K562 (cell line): ENCODE measurements around the gene ACTR3. TPM values are rescaled to one million over a fixed set of nuclear protein-coding genes. Genes with fewer than 3 reads are reported as not detected.

Experiments used
- ATAC-seq: fragments of 200-7000 bp; cut with Tn5 transposase; 3 replicates; pipeline ENCODE4 v1.9.1; 2020; ENCODE audit warnings: moderate library complexity
- BruUV-seq: library from RNA; stranded (reverse); fragments of 400-500 nt; replicated peaks from 2 replicates; lab custom pipeline; 2021; lab: Mats Ljungman, UMichigan
- CTCF ChIA-PET: fragments of 300-600 bp; formaldehyde crosslinking; extraction: SDS; loops from one replicate; lab custom pipeline; 2021; ENCODE audit warnings: low intra/inter-chr PET ratio; lab: Yijun Ruan, JAX
- POLR2A ChIA-PET: fragments of 300-600, 350-650 bp; sonication (Branson Sonifier 250); formaldehyde crosslinking; extraction: SDS; loops from one replicate; lab custom pipeline; 2021; ENCODE audit warnings: antibody characterized with exemption, inconsistent platforms; lab: Yijun Ruan, JAX
- DNase-seq, 4 experiments: peaks; one replicate each; pipeline versions ENCODE4 v3.0.0 to v3.0.0-alpha.2; 2011 to 2018; ENCODE audit warnings: low spot score in 3 of 4, mixed read lengths in 3 of 4; ENCODE audit errors: extremely low read depth in 1 of 4
- FAIRE-seq: peaks from 2 replicates; lab custom pipeline; 2011; peaks lifted over from hg19 to GRCh38; lab: Jason Lieb, UNC
- H2AFZ ChIP-seq: 2 replicates; pipeline ENCODE4 v1.6.0; 2011; ENCODE audit warnings: low read depth, low read length, control low read depth, inconsistent platforms
- H3K27ac ChIP-seq: fragments of 200-600 bp; 3 replicates; pipeline ENCODE4 v1.8.0; 2011; ENCODE audit warnings: low read depth, mild to moderate bottlenecking, control low read depth, inconsistent platforms, low read length, moderate library complexity, mixed read lengths; ENCODE audit errors: extremely low read depth
- H3K27me3 ChIP-seq, 2 experiments: fragments of 300-600 bp in 1 of 2; 2 replicates in 1 of 2; 3 replicates in 1 of 2; pipeline versions ENCODE4 v1.6.0 to v1.8.0; 2011; ENCODE audit warnings: inconsistent platforms in 2 of 2, low read length in 2 of 2, mild to moderate bottlenecking in 1 of 2, mixed read lengths in 1 of 2, moderate library complexity in 1 of 2; ENCODE audit not compliant: control insufficient read depth in 2 of 2, insufficient read depth in 2 of 2
- H3K36me3 ChIP-seq: fragments of 300-600 bp; 3 replicates; pipeline ENCODE4 v1.8.0; 2011; ENCODE audit warnings: mild to moderate bottlenecking, low read length, inconsistent platforms; ENCODE audit not compliant: control insufficient read depth, insufficient read depth
- H3K4me1 ChIP-seq, 2 experiments: fragments of 200-600 bp in 1 of 2; replicated peaks in 1 of 2; 2 replicates in 1 of 2; 3 replicates in 1 of 2; pipeline versions ENCODE4 v1.5.1 to v1.8.0; 2011; ENCODE audit warnings: inconsistent platforms in 2 of 2, low read length in 2 of 2, mild to moderate bottlenecking in 1 of 2, mixed read lengths in 1 of 2, moderate library complexity in 1 of 2; ENCODE audit not compliant: control insufficient read depth in 2 of 2, insufficient read depth in 2 of 2
- H3K4me2 ChIP-seq: 2 replicates; pipeline ENCODE4 v1.6.1; 2011; ENCODE audit warnings: low read length, control low read depth, inconsistent platforms, mixed read lengths; ENCODE audit not compliant: insufficient read depth
- H3K4me3 ChIP-seq: fragments of 200-600 bp; sonication (generic), shearing (Covaris generic); 2 replicates; pipeline ENCODE4 v1.5.1; 2016; ENCODE audit warnings: control low read depth, inconsistent platforms
- H3K79me2 ChIP-seq: fragments of 200-600 bp; 3 replicates; pipeline ENCODE4 v1.8.0; 2011; ENCODE audit warnings: low read length, inconsistent platforms; ENCODE audit not compliant: control insufficient read depth, insufficient read depth
- H3K9ac ChIP-seq, 2 experiments: 2 replicates each; pipeline versions ENCODE4 v1.6.0 to v1.6.1; 2011; ENCODE audit warnings: low read depth in 2 of 2, low read length in 2 of 2, control low read depth in 1 of 2, inconsistent platforms in 1 of 2, mild to moderate bottlenecking in 1 of 2, mixed read lengths in 1 of 2; ENCODE audit not compliant: insufficient read depth in 1 of 2
- H3K9me1 ChIP-seq: one replicate; pipeline ENCODE4 v1.6.0; 2011; ENCODE audit warnings: inconsistent platforms, mild to moderate bottlenecking, low read length, moderate library complexity; ENCODE audit not compliant: control insufficient read depth, insufficient read depth
- H3K9me3 ChIP-seq: replicated peaks from 2 replicates; pipeline ENCODE4 v1.5.1; 2011; ENCODE audit warnings: low read depth, low read length, inconsistent platforms; ENCODE audit not compliant: control insufficient read depth, insufficient read depth
- H4K20me1 ChIP-seq: replicated peaks from 2 replicates; pipeline ENCODE4 v1.6.1; 2011; ENCODE audit warnings: low read length, inconsistent platforms, mixed read lengths; ENCODE audit not compliant: control insufficient read depth, insufficient read depth
- CBX1 ChIP-seq: sonication (generic); IDR thresholded peaks from 2 replicates; pipeline ENCODE4 v1.6.1; 2016; ENCODE audit warnings: antibody characterized with exemption, low read depth, mild to moderate bottlenecking
- ESRRB ChIP-seq: fragments of 250-450 bp; sonication (Bioruptor Pico); IDR thresholded peaks from 2 replicates; pipeline ENCODE4 v1.5.0; 2020; ENCODE audit warnings: mild to moderate bottlenecking, moderate library complexity, borderline replicate concordance
- HLTF ChIP-seq: fragments of 450-650 bp; IDR thresholded peaks from 2 replicates; pipeline ENCODE4 v1.6.1; 2016
- HNRNPLL ChIP-seq: fragments of 200-400 bp; formaldehyde crosslinking; IDR thresholded peaks from 2 replicates; pipeline ENCODE4 v1.6.1; 2017; ENCODE audit warnings: low read length, low read depth, mild to moderate bottlenecking; ENCODE audit not compliant: poor library complexity, severe bottlenecking
- KLF1 ChIP-seq: fragments of 450-650 bp; IDR thresholded peaks from 2 replicates; pipeline ENCODE4 v1.6.1; 2016; ENCODE audit warnings: missing genetic modification characterization, missing compliant biosample characterization
- MCM2 ChIP-seq: fragments of 450-650 bp; IDR thresholded peaks from 2 replicates; pipeline ENCODE4 v1.6.1; 2017; ENCODE audit warnings: low read depth, mild to moderate bottlenecking
- NR2C2 ChIP-seq, 2 experiments: fragments of 200-800 bp in 1 of 2; sonication (Bioruptor generic) in 1 of 2; sonication (generic) in 1 of 2; formaldehyde crosslinking in 1 of 2; IDR thresholded peaks; 2 replicates each; pipeline versions ENCODE4 v1.6.1 to v1.8.0; 2016 to 2022; ENCODE audit warnings: mild to moderate bottlenecking in 1 of 2, missing compliant biosample characterization in 1 of 2, missing genetic modification characterization in 1 of 2, missing genetic modification reagents in 1 of 2
- POLR2H ChIP-seq: IDR thresholded peaks from 2 replicates; pipeline ENCODE4 v1.6.1; 2016; ENCODE audit warnings: missing genetic modification characterization, low read depth, mild to moderate bottlenecking, control low read depth, missing compliant biosample characterization, moderate library complexity
- SAFB ChIP-seq: fragments of 200-400 bp; formaldehyde crosslinking; IDR thresholded peaks from 2 replicates; pipeline ENCODE4 v1.6.1; 2017; ENCODE audit warnings: low read depth, low read length, borderline replicate concordance
- TAF9B ChIP-seq: fragments of 450-650 bp; IDR thresholded peaks from 2 replicates; pipeline ENCODE4 v1.6.1; 2018; ENCODE audit warnings: mild to moderate bottlenecking; ENCODE audit not compliant: partially characterized antibody
- THRA ChIP-seq: fragments of 450-650 bp; IDR thresholded peaks from 2 replicates; pipeline ENCODE4 v1.6.1; 2017; ENCODE audit warnings: mild to moderate bottlenecking, moderate library complexity
- ZNF584 ChIP-seq: fragments of 200-800 bp; sonication (Bioruptor generic); IDR thresholded peaks from 2 replicates; pipeline ENCODE4 v1.6.1; 2016; ENCODE audit warnings: low read depth, mild to moderate bottlenecking, missing genetic modification characterization, missing compliant biosample characterization
- ZNF717 ChIP-seq: fragments of 250-450 bp; sonication (Bioruptor Pico); IDR thresholded peaks from 2 replicates; pipeline ENCODE4 v1.5.0; 2021
- WGBS: fragments of 100-300 bp; shearing (Covaris generic); methylation state at CpG from one replicate; pipeline ENCODE4 v1.1.6; 2016; ENCODE audit warnings: low coverage, mixed read lengths; ENCODE audit not compliant: insufficient coverage; ENCODE audit errors: missing lambda C conversion rate; 5-methylcytosine and 5-hydroxymethylcytosine counted together
- in situ Hi-C: fragments of 300-500 bp; cut with MboI; formaldehyde crosslinking; loops from 4 replicates; pipeline ENCODE4 v1.15.0; 2018; ENCODE audit warnings: inconsistent platforms, mixed read lengths
- intact Hi-C: fragments of 100-400 bp; cut with micrococcal nuclease; formaldehyde crosslinking; loops from 2 replicates; pipeline ENCODE4 v1.14.2; 2022
- polyA plus RNA-seq, 8 experiments: library from polyadenylated mRNA; depleted of rRNA in 4 of 8; stranded (reverse) in 5 of 8; unstranded in 3 of 8; fragments of >200 nt; fragmentation: Nextera tagmentation in 2 of 8; fragmentation: Illumina TruSeq in 1 of 8; extraction: Ambion mirVana in 2 of 8; extraction: Trizol in 1 of 8; gene quantifications; 2 replicates each; pipeline versions ENCODE4 v1.2.1 to v1.2.3, GENCODE V29; 2011 to 2014; ENCODE audit warnings: inconsistent platforms in 1 of 8, missing spikeins in 1 of 8
- total RNA-seq, 7 experiments: library from RNA; depleted of rRNA in 6 of 7; stranded (reverse); fragments of >200 nt in 6 of 7; fragmentation: Illumina TruSeq in 2 of 7; extraction: Trizol in 2 of 7; gene quantifications; 2 replicates each; pipeline versions ENCODE4 v1.2.1 to v1.2.3, GENCODE V29; 2011 to 2021; ENCODE audit warnings: low replicate concordance in 1 of 7
- TF ChIP-seq, protein P1 (sequence below): sonication (generic); formaldehyde crosslinking; IDR thresholded peaks from 2 replicates; pipeline ENCODE4 v1.8.0; 2022; ENCODE audit warnings: mild to moderate bottlenecking, missing genetic modification reagents
- TF ChIP-seq, protein P2 (sequence below): fragments of 450-650 bp; IDR thresholded peaks from 2 replicates; pipeline ENCODE4 v1.6.1; 2018; ENCODE audit not compliant: partially characterized antibody

ACTR3 gene
- total and polyA plus RNA-seq, 9 of the 15 experiments (the other 6 are each of a cell fraction or from before 2014, with no cell fraction given), result 49.0 to 354 (median 249) TPM

- FAIRE-seq (no peak), ATAC-seq (no peak), DNase-seq (no peak)
- H3K27ac ChIP-seq, result no peak overlapping the region
- no peak overlapping the region for H2AFZ ChIP-seq
- H3K9me1 ChIP-seq, result no peaks in the 10 kb centered on the region
- H4K20me1 ChIP-seq, result no peaks in the 10 kb centered on the region; the same call in 1 of the 2 replicates
- CTCF ChIA-PET, result no interaction called here
- no peaks in the 10 kb centered on the region for H3K4me1 ChIP-seq
- intact Hi-C loops (no loop called here), in situ Hi-C loops (no loop called here)
- H3K79me2 ChIP-seq, result no peaks in the 10 kb centered on the region
- H3K36me3 ChIP-seq, result no peaks in the 10 kb centered on the region
- 0% methylated on average over 2 of the region's 2 CpGs for WGBS
- no peak overlapping the region for H3K4me2 ChIP-seq
- no peak overlapping the region for H3K4me3 ChIP-seq
- H3K27me3 ChIP-seq, result peaks cover 0 to 14% of the 10 kb centered on the region in 2 experiments; a peak in 4 of 5 replicates
- POLR2A ChIA-PET, result interaction anchor here (0.6 kb wide), 1 partner anchor 76 kb away, joined by 3 read pairs; no protein-coding TSS in a partner anchor
- no TSS peak for BruUV-seq
- no peaks in the 10 kb centered on the region for H3K9me3 ChIP-seq
- no peak overlapping the region for H3K9ac ChIP-seq
- TF ChIP-seq MCM2 (no peak), KLF1 (no peak), NR2C2 (CRISPR knock-in tag; IDR thresholded peaks at IDR 0.05) (no peak), NR2C2 (tag; IDR thresholded peaks at IDR 0.05) (no peak), TAF9B (no peak), SAFB (no peak), THRA (no peak), ZNF717 (CRISPR knock-in tag) (no peak), ZNF584 (CRISPR knock-in tag) (no peak), CBX1 (no peak), POLR2H (tag) (no peak), ESRRB (CRISPR knock-in tag) (no peak), HNRNPLL (no peak), HLTF (no peak)
- TF ChIP-seq, protein P1, sequence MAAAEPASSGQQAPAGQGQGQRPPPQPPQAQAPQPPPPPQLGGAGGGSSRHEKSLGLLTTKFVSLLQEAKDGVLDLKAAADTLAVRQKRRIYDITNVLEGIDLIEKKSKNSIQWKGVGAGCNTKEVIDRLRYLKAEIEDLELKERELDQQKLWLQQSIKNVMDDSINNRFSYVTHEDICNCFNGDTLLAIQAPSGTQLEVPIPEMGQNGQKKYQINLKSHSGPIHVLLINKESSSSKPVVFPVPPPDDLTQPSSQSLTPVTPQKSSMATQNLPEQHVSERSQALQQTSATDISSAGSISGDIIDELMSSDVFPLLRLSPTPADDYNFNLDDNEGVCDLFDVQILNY, result no peak
- TF ChIP-seq, protein P2, sequence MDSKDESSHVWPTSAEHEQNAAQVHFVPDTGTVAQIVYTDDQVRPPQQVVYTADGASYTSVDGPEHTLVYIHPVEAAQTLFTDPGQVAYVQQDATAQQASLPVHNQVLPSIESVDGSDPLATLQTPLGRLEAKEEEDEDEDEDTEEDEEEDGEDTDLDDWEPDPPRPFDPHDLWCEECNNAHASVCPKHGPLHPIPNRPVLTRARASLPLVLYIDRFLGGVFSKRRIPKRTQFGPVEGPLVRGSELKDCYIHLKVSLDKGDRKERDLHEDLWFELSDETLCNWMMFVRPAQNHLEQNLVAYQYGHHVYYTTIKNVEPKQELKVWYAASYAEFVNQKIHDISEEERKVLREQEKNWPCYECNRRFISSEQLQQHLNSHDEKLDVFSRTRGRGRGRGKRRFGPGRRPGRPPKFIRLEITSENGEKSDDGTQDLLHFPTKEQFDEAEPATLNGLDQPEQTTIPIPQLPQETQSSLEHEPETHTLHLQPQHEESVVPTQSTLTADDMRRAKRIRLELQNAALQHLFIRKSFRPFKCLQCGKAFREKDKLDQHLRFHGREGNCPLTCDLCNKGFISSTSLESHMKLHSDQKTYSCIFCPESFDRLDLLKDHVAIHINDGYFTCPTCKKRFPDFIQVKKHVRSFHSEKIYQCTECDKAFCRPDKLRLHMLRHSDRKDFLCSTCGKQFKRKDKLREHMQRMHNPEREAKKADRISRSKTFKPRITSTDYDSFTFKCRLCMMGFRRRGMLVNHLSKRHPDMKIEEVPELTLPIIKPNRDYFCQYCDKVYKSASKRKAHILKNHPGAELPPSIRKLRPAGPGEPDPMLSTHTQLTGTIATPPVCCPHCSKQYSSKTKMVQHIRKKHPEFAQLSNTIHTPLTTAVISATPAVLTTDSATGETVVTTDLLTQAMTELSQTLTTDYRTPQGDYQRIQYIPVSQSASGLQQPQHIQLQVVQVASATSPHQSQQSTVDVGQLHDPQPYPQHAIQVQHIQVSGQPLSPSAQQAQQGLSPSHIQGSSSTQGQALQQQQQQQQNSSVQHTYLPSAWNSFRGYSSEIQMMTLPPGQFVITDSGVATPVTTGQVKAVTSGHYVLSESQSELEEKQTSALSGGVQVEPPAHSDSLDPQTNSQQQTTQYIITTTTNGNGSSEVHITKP, result no peak
These were observed 120.1 kb downstream of the ACTR3 start for GRCh38 chr2:114010001-114010400.
